ENCODE measurements around the gene LRP1. TPM values are rescaled to one million over a fixed set of nuclear protein-coding genes. Genes with fewer than 3 reads are reported as not detected.
A peak's percentile ranks its signal among the peaks of the same experiment; 100 is the strongest.

Gene LRP1
- total and polyA plus RNA-seq, 2 of the 13 experiments (the other 11 are each of a cell fraction or from before 2014, with no cell fraction given) = 14.7 to 30.8 TPM

DNA sequence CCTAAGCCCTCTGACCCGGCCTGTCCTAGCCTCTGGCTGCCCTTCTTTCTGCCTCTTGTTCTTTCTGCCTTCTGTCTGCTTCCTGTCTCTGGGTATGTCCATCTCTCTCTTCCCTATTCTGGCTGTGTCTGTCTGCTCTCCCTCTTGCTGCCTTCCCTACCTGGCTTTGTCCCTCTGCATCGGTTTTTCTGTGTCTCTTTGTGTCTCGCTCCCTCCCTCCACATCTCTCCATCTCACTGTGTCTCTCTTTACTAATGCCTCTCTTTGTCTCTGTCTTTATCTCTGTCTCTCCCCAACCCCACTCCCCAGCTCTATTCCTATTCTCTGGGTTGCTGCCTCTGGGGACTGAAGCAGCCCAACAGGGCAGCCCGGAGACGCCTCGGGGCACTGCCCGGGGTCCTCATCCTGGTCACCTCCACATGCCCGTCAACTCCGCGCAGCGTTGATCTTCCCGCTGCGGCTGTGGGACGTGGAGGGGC, 111.3 kb downstream of the LRP1 start (continued):
- no peak for TF ChIP-seq FOXP1 (IDR thresholded peaks at IDR 0.05)
- TF ChIP-seq FOXP1 (CRISPR knock-in tag; IDR thresholded peaks at IDR 0.05) = no peak
- no peak for TF ChIP-seq PLRG1 (conservative IDR thresholded peaks at IDR 0.05)
- 0 out of 2 replicates have a peak, but pooled peaks have one; percentile 19 for TF ChIP-seq ZNF737 (CRISPR knock-in tag; IDR thresholded peaks at IDR 0.05; ENCODE audit: borderline replicate concordance)
- TF ChIP-seq, protein P1, sequence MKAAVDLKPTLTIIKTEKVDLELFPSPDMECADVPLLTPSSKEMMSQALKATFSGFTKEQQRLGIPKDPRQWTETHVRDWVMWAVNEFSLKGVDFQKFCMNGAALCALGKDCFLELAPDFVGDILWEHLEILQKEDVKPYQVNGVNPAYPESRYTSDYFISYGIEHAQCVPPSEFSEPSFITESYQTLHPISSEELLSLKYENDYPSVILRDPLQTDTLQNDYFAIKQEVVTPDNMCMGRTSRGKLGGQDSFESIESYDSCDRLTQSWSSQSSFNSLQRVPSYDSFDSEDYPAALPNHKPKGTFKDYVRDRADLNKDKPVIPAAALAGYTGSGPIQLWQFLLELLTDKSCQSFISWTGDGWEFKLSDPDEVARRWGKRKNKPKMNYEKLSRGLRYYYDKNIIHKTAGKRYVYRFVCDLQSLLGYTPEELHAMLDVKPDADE (CRISPR knock-in tag; IDR thresholded peaks at IDR 0.05) = no peak
- TF ChIP-seq SSRP1 (CRISPR knock-in tag; IDR thresholded peaks at IDR 0.05) = no peak
- TF ChIP-seq SRSF4 (IDR thresholded peaks at IDR 0.05; ENCODE audit: low read depth, low read length, poor library complexity, severe bottlenecking) = no peak
- peak; percentile 12; the same call in 1 of the 2 replicates for TF ChIP-seq ARNT2 (CRISPR knock-in tag; IDR thresholded peaks at IDR 0.05; ENCODE audit: low read depth)
- peak; percentile 39; the same call in 1 of the 2 replicates for TF ChIP-seq ZNF253 (CRISPR knock-in tag; IDR thresholded peaks at IDR 0.05; ENCODE audit: borderline replicate concordance)
- TF ChIP-seq, protein P2, sequence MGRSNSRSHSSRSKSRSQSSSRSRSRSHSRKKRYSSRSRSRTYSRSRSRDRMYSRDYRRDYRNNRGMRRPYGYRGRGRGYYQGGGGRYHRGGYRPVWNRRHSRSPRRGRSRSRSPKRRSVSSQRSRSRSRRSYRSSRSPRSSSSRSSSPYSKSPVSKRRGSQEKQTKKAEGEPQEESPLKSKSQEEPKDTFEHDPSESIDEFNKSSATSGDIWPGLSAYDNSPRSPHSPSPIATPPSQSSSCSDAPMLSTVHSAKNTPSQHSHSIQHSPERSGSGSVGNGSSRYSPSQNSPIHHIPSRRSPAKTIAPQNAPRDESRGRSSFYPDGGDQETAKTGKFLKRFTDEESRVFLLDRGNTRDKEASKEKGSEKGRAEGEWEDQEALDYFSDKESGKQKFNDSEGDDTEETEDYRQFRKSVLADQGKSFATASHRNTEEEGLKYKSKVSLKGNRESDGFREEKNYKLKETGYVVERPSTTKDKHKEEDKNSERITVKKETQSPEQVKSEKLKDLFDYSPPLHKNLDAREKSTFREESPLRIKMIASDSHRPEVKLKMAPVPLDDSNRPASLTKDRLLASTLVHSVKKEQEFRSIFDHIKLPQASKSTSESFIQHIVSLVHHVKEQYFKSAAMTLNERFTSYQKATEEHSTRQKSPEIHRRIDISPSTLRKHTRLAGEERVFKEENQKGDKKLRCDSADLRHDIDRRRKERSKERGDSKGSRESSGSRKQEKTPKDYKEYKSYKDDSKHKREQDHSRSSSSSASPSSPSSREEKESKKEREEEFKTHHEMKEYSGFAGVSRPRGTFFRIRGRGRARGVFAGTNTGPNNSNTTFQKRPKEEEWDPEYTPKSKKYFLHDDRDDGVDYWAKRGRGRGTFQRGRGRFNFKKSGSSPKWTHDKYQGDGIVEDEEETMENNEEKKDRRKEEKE (IDR thresholded peaks at IDR 0.05) = no peak
- no peak for TF ChIP-seq SRSF9 (IDR thresholded peaks at IDR 0.05; ENCODE audit: borderline replicate concordance, insufficient read depth, low read depth, low read length, poor library complexity, severe bottlenecking)
- no peak for TF ChIP-seq SP1 (IDR thresholded peaks at IDR 0.05)
- no peak for TF ChIP-seq SP1 (CRISPR knock-in tag; IDR thresholded peaks at IDR 0.05)
- TF ChIP-seq HNRNPUL1 (IDR thresholded peaks at IDR 0.05; ENCODE audit: low read depth, low read length) = no peak
- no peak for TF ChIP-seq MAF1 (CRISPR knock-in tag; IDR thresholded peaks at IDR 0.05; ENCODE audit: borderline replicate concordance)
- no peak for TF ChIP-seq ETV5 (CRISPR knock-in tag; IDR thresholded peaks at IDR 0.05; ENCODE audit: borderline replicate concordance)

All from HepG2 (cell line).